T-helper 17 cell (primary cell): ENCODE results near the gene EEIG2. TPM values are rescaled to one million over a fixed set of nuclear protein-coding genes. Genes with fewer than 3 reads are reported as not detected.
"Not testable (repeated sequence)": the region's sequence is repeated elsewhere in the genome, so short reads cannot be mapped to it uniquely, and the experiment has no call there.

Experiments used
- ATAC-seq: fragments of 150-1000 bp; cut with Tn5 transposase; 2 replicates; pipeline ENCODE4 v1.10.0; 2021; ENCODE audit warnings: mild to moderate bottlenecking, moderate library complexity
- DNase-seq, 3 donors: peaks; one replicate each; pipeline versions ENCODE4 v3.0.0 to v3.0.0-alpha.2; 2020 to 2021
- H3K9me3 ChIP-seq: one replicate; pipeline ENCODE4 v1.7.0; 2013; ENCODE audit warnings: low read length, mild to moderate bottlenecking; ENCODE audit not compliant: control insufficient read depth, poor library complexity, severe bottlenecking
- H3K27ac Mint-ChIP-seq: one replicate; pipeline ENCODE4 v1.8.0; 2022; ENCODE audit warnings: mild to moderate bottlenecking, moderate library complexity, mixed read lengths
- H3K27me3 Mint-ChIP-seq: one replicate; pipeline ENCODE4 v1.8.0; 2022; ENCODE audit warnings: mixed read lengths
- H3K36me3 Mint-ChIP-seq: one replicate; pipeline ENCODE4 v1.8.0; 2022; ENCODE audit warnings: low read depth, mixed read lengths
- H3K4me1 Mint-ChIP-seq: one replicate; pipeline ENCODE4 v1.8.0; 2022; ENCODE audit warnings: mild to moderate bottlenecking, mixed read lengths
- H3K4me3 Mint-ChIP-seq: one replicate; pipeline ENCODE4 v1.8.0; 2022; ENCODE audit warnings: mild to moderate bottlenecking, moderate library complexity, mixed read lengths
- total RNA-seq, 4 donors: library from RNA in 2 of 4; stranded (reverse) in 2 of 4; gene quantifications; one replicate each; pipeline ENCODE4 v1.2.3 and lab custom pipeline; 2022 to 2026

The EEIG2 gene
- total RNA-seq, 2 donors from 2014 or later, result 11.4 to 11.7 TPM

DNA sequence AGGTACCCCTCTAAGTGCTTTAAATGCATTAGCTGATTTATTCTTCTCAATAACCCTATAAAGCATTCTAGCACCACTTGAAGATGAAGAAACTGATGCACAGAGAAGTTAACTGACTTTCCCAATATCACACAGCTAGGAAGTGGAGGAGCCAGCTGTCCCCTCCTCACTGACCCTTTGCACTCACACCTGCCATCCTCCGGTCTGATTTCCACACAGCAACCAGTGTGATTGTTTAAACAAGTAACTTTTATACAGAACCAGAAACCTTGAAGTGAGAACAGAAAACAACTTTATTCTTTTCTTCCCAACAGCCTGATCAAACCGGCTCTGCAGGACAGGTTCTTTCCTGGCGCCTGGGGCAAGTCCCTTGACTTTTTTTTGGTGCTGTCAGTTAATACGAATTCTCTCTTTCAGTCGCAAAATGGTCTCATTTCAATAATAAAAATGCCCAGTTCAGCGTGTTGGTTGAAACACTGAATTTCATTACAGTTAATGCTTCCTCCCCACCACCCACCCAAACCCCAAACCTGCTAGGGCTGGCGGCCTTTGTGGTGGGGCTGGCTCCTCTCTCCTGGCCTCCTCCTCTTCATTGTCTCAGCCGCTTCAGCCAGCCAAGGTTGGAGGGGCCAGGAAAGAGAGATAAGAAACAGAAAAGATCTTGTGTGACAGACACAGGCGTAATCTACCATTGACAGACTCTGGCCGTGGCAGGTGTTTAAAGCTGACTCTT is 26.4 kb upstream of the EEIG2 start:
- H3K27me3 Mint-ChIP-seq, result peaks cover 16% of the 10 kb centered on the region
- no peaks in the 10 kb centered on the region for H3K4me1 Mint-ChIP-seq
- peaks cover 2% of the 10 kb centered on the region for H3K36me3 Mint-ChIP-seq
- DNase-seq (no peak), ATAC-seq (no peak)
- H3K9me3 ChIP-seq, result no peaks in the 10 kb centered on the region
- H3K27ac Mint-ChIP-seq, result no peak overlapping the region
- H3K4me3 Mint-ChIP-seq, result no peak overlapping the region

DNA sequence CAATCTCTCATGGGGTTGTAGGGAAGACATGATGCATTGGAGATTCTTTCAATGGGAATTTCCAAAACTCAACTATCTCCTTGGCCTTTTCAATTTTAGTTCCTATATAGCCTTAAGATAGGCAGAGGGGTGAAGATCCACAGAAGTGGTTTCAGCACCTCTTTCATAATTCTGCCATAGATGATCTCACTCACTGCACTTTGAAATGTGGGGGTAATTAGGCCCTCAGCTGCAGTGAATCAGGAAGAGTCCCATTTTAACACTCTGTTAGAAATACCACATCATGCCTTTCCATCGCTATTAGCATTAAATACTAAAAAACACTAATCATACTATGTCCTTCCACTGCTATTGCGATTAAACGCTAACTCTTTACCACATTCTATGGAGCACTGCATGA is 25.1 kb upstream of the EEIG2 start:
- no peak overlapping the region for H3K27ac Mint-ChIP-seq
- H3K4me1 Mint-ChIP-seq, result no peaks in the 10 kb centered on the region
- H3K36me3 Mint-ChIP-seq, result peaks cover under 1% of the 10 kb centered on the region
- DNase-seq (no peak), ATAC-seq (no peak)
- H3K4me3 Mint-ChIP-seq, result no peak overlapping the region
- H3K9me3 ChIP-seq, result no peaks in the 10 kb centered on the region
- H3K27me3 Mint-ChIP-seq, result peaks cover 16% of the 10 kb centered on the region

- H3K4me1 Mint-ChIP-seq, ATAC-seq, H3K4me3 Mint-ChIP-seq, DNase-seq, H3K36me3 Mint-ChIP-seq, H3K27ac Mint-ChIP-seq, H3K9me3 ChIP-seq: not testable (repeated sequence)
- peaks cover 16% of the 10 kb centered on the region for H3K27me3 Mint-ChIP-seq
Observed at GRCh38 chr1:108535315-108535897, 24.5 kb upstream of the EEIG2 start.

- not testable (repeated sequence) for DNase-seq, H3K27ac Mint-ChIP-seq, H3K36me3 Mint-ChIP-seq, H3K4me3 Mint-ChIP-seq, H3K9me3 ChIP-seq, ATAC-seq, H3K4me1 Mint-ChIP-seq
- peaks cover 21% of the 10 kb centered on the region for H3K27me3 Mint-ChIP-seq
Observed at GRCh38 chr1:108536021-108536420, 23.9 kb upstream of the EEIG2 start.

DNA sequence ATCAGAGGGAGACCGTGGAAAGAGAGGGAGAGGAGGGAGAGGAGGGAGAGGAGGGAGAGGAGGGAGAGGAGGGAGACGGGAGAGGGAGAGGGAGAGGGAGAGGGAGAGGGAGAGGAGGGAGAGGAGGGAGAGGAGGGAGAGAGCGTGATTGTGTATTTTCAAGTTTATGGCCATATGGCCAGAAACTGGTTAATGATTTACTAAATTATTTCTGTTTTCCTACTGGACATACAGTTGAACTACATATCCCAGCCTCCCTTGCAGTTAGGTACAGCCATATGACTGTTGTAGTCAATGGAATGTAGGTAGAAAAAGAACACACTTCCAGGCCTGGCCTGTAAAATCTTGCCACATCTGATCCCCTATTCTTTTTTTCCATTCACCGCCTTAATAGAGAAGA is 23.1 kb upstream of the EEIG2 start:
- peaks cover 22% of the 10 kb centered on the region for H3K27me3 Mint-ChIP-seq
- ATAC-seq, H3K9me3 ChIP-seq, H3K27ac Mint-ChIP-seq, H3K36me3 Mint-ChIP-seq, H3K4me3 Mint-ChIP-seq, DNase-seq, H3K4me1 Mint-ChIP-seq: not testable (repeated sequence)

GRCh38 chr1:108537976-108538375 is 21.9 kb upstream of the EEIG2 start:
- Mint-ChIP-seq H3K27ac (no peak overlapping the region), H3K27me3 (peaks cover 30% of the 10 kb centered on the region), H3K36me3 (peaks cover 3% of the 10 kb centered on the region), H3K4me1 (no peaks in the 10 kb centered on the region), H3K4me3 (no peak overlapping the region)
- no peak for DNase-seq
- ATAC-seq, result no peak
- no peaks in the 10 kb centered on the region for H3K9me3 ChIP-seq

DNA sequence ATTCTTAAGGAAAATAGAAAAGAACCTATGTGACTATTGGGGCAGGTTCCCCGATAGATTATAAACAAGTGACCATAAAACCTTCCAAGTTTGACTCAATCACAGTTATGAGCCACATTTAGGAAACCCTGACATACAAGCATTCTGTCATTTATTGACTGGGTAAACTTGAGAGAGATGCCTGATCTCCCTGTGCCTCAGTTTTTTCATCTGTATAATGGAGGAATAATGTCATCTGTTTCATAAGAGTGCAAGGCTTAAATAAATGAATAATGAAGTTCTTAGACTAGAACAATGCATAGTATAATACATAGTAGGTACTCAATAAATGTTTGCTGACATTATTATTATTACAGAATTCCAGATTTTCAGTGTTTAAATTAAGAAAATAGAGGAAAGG is 18.9 kb upstream of the EEIG2 start:
- no peak for DNase-seq
- Mint-ChIP-seq H3K4me3 (no peak overlapping the region), H3K27me3 (peaks cover 24% of the 10 kb centered on the region), H3K36me3 (peaks cover 5% of the 10 kb centered on the region), H3K27ac (no peak overlapping the region), H3K4me1 (no peaks in the 10 kb centered on the region)
- ATAC-seq, result no peak
- H3K9me3 ChIP-seq, result no peaks in the 10 kb centered on the region

DNA sequence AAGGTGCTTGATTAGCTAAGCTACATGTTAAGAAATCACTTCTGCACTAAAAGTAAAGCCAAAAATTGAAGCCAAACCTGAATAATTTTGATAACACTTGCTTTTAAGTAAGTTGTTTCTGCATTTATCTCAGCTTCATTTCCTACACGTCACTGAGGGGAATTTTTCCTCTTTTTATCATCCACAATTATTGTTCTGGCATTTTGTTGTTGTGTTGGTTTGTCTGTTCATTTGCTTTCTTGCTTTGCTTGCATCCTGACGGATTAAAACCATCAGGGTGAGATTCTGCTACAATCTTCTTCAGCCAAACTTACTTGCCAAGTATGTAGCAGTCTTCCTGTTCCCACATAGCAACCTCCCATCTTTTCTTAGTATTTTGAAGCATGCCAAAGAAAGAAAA is 18.0 kb upstream of the EEIG2 start:
- peaks cover 24% of the 10 kb centered on the region for H3K27me3 Mint-ChIP-seq
- no peak overlapping the region for H3K27ac Mint-ChIP-seq
- no peaks in the 10 kb centered on the region for H3K9me3 ChIP-seq
- H3K4me1 Mint-ChIP-seq, result no peaks in the 10 kb centered on the region
- DNase-seq, result no peak
- no peak overlapping the region for H3K4me3 Mint-ChIP-seq
- no peak for ATAC-seq
- H3K36me3 Mint-ChIP-seq, result peaks cover 5% of the 10 kb centered on the region

DNA sequence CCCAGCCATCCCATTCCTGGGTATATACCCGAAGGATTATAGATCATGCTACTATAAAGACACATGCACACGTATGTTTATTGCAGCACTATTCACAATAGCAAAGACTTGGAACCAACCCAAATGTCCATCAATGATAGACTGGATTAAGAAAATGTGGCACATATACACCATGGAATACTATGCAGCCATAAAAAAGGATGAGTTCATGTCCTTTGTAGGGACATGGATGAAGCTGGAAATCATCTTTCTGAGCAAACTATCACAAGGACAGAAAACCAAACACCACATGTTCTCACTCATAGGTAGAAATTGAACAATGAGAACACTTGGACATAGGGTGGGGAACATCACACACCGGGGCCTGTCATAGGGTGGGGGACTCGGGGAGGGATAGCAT is 12.4 kb upstream of the EEIG2 start:
- H3K27ac Mint-ChIP-seq, H3K36me3 Mint-ChIP-seq, ATAC-seq, H3K4me3 Mint-ChIP-seq, H3K9me3 ChIP-seq, H3K4me1 Mint-ChIP-seq, DNase-seq: not testable (repeated sequence)
- peaks cover 14% of the 10 kb centered on the region for H3K27me3 Mint-ChIP-seq

DNA sequence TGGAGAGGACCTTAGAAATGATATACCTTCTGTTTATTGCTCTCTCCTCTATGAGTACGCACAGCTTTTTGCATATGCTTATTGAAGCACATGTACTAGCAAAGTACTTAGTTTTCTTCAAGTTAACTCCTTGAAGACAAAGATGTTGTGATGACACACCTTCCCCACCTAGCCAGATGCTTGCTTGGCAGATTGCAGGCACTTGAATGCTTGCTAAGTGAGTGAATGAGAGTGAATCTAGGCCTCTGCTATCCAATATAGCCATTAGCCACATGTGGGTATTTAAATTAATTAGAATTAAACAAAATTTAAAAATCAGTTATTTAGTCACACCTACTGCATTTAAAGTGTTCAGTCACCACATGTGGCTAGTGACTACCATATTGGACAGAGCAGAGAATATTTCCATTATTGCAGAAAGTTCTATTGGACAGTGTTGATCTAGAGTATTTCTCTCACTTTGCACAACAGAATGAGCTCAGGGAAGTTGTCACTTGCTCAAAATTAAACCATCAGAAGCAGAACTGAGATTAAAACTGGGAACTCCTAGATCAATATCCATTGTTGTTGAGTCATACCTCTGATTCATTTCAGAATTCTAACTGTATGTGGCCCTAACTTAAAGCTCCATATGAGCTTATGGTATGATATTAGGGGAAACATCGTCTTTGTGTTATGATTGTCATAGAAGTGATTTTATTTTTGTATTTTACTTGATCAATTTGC is 8.6 kb upstream of the EEIG2 start:
- Mint-ChIP-seq H3K27ac (no peak overlapping the region), H3K27me3 (peaks cover 6% of the 10 kb centered on the region), H3K4me1 (peaks cover 5% of the 10 kb centered on the region), H3K4me3 (no peak overlapping the region), H3K36me3 (no peaks in the 10 kb centered on the region)
- DNase-seq (no peak), ATAC-seq (no peak)
- no peaks in the 10 kb centered on the region for H3K9me3 ChIP-seq

GRCh38 chr1:108553905-108554304 is 6.0 kb upstream of the EEIG2 start:
- H3K9me3 ChIP-seq, result no peaks in the 10 kb centered on the region
- Mint-ChIP-seq H3K36me3 (no peaks in the 10 kb centered on the region), H3K27me3 (peaks cover 5% of the 10 kb centered on the region), H3K4me1 (peaks cover 5% of the 10 kb centered on the region), H3K4me3 (no peak overlapping the region), H3K27ac (no peak overlapping the region)
- no peak for DNase-seq
- ATAC-seq, result no peak

GRCh38 chr1:108554682-108555427 is 5.0 kb upstream of the EEIG2 start:
- DNase-seq, result no peak
- ATAC-seq, result no peak
- H3K9me3 ChIP-seq, result no peaks in the 10 kb centered on the region
- no peaks in the 10 kb centered on the region for H3K27me3 Mint-ChIP-seq
- H3K4me1 Mint-ChIP-seq, result peaks cover 7% of the 10 kb centered on the region
- H3K36me3 Mint-ChIP-seq, result no peaks in the 10 kb centered on the region
- H3K4me3 Mint-ChIP-seq, result no peak overlapping the region
- H3K27ac Mint-ChIP-seq, result no peak overlapping the region

DNA sequence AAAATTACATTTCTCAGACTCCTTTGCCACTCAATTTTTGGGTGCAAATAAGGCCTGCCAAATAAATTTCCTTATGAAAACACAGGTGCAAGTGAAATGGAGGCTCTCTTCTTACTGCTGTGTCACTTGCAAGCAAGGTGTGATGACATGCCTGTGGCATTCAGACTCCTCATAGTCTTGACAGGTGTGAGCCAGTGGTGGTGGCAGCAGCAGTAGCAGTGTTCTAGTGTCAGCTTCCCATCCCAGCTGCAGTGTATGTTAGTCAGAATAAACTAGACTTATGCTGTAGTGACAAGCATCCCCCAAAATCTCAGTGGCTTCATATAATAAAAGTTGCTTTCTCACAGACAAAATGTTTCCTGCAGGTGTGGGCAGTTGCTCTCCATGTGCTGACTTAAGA is 3.8 kb upstream of the EEIG2 start:
- DNase-seq, result no peak
- no peaks in the 10 kb centered on the region for H3K9me3 ChIP-seq
- H3K27ac Mint-ChIP-seq, result no peak overlapping the region
- ATAC-seq, result no peak
- no peak overlapping the region for H3K4me3 Mint-ChIP-seq
- peaks cover 13% of the 10 kb centered on the region for H3K4me1 Mint-ChIP-seq
- no peaks in the 10 kb centered on the region for H3K27me3 Mint-ChIP-seq
- H3K36me3 Mint-ChIP-seq, result no peaks in the 10 kb centered on the region
